K562 (cell line): Measurements from ENCODE around the gene DKKL1. TPM values are rescaled to one million over a fixed set of nuclear protein-coding genes. Genes with fewer than 3 reads are reported as not detected.

Experiments
- ARHGAP35 ChIP-seq: fragments of 450-650 bp; IDR thresholded peaks from 2 replicates; pipeline ENCODE4 v1.6.1; 2018; ENCODE audit not compliant: partially characterized antibody
- BRD9 ChIP-seq: fragments of 450-650 bp; IDR thresholded peaks from 2 replicates; pipeline ENCODE4 v1.6.1; 2018; ENCODE audit warnings: low read depth; ENCODE audit not compliant: partially characterized antibody
- CHCHD3 ChIP-seq: fragments of 250-450 bp; sonication (Bioruptor Pico); IDR thresholded peaks from 2 replicates; pipeline ENCODE4 v2.1.2; 2022; ENCODE audit warnings: mild to moderate bottlenecking
- EP400 ChIP-seq: fragments of 450-650 bp; IDR thresholded peaks from 2 replicates; pipeline ENCODE4 v1.6.1; 2017; ENCODE audit warnings: antibody characterized with exemption, mild to moderate bottlenecking, moderate library complexity
- ERF ChIP-seq: fragments of 450-650 bp; formaldehyde crosslinking; IDR thresholded peaks from 2 replicates; pipeline ENCODE4 v1.4.0; 2020; ENCODE audit warnings: mild to moderate bottlenecking, mixed read lengths
- FOXP4 ChIP-seq: sonication (generic); formaldehyde crosslinking; IDR thresholded peaks from 2 replicates; pipeline ENCODE4 v1.8.0; 2022; ENCODE audit warnings: mild to moderate bottlenecking, missing genetic modification reagents, borderline replicate concordance
- GABPB1 ChIP-seq: sonication (generic); formaldehyde crosslinking; IDR thresholded peaks from 2 replicates; pipeline ENCODE4 v1.8.0; 2022; ENCODE audit warnings: mild to moderate bottlenecking, missing genetic modification reagents
- HEY1 ChIP-seq: fragments of 250-450 bp; sonication (Bioruptor Pico); IDR thresholded peaks from 2 replicates; pipeline ENCODE4 v1.5.0; 2020; ENCODE audit warnings: mild to moderate bottlenecking, moderate library complexity, borderline replicate concordance
- JUN ChIP-seq, 2 experiments: sonication (generic) in 1 of 2; formaldehyde crosslinking in 1 of 2; IDR thresholded peaks; 2 replicates each; pipeline versions ENCODE4 v1.6.1 to v1.8.0; 2012 to 2022; ENCODE audit warnings: borderline replicate concordance in 2 of 2, mild to moderate bottlenecking in 2 of 2, improper control_type of control experiment in 1 of 2, low read depth in 1 of 2, low read length in 1 of 2, missing genetic modification reagents in 1 of 2
- MBD1 ChIP-seq: fragments of 250-450 bp; sonication (Bioruptor Pico); IDR thresholded peaks from 2 replicates; pipeline ENCODE4 v1.8.0; 2022; ENCODE audit warnings: inconsistent platforms
- MLLT1 ChIP-seq, 2 experiments: fragments of 450-650 bp; IDR thresholded peaks; 2 replicates each; pipeline ENCODE4 v1.6.1; 2016
- MTF1 ChIP-seq: fragments of 250-450 bp; sonication (Bioruptor Pico); IDR thresholded peaks from 2 replicates; pipeline ENCODE4 v1.9.0; 2021; ENCODE audit warnings: moderate library complexity, mild to moderate bottlenecking, inconsistent platforms, borderline replicate concordance
- NCOA1 ChIP-seq: fragments of 450-650 bp; IDR thresholded peaks from 2 replicates; pipeline ENCODE4 v1.6.1; 2016; ENCODE audit warnings: low read depth
- PTBP1 ChIP-seq: fragments of 200-400 bp; formaldehyde crosslinking; IDR thresholded peaks from 2 replicates; pipeline ENCODE4 v1.6.1; 2017; ENCODE audit warnings: low read depth, low read length
- RCOR1 ChIP-seq, 2 experiments: IDR thresholded peaks; 2 replicates each; pipeline ENCODE4 v1.6.1; 2012; ENCODE audit warnings: low read depth in 2 of 2, low read length in 2 of 2, borderline replicate concordance in 1 of 2, improper control_type of control experiment in 1 of 2
- SNIP1 ChIP-seq: fragments of 450-650 bp; IDR thresholded peaks from 2 replicates; pipeline ENCODE4 v1.7.1; 2017; ENCODE audit warnings: low read depth, mild to moderate bottlenecking
- SOX6 ChIP-seq: fragments of 450-650 bp; IDR thresholded peaks from 2 replicates; pipeline ENCODE4 v1.6.1; 2014; ENCODE audit warnings: mild to moderate bottlenecking
- U2AF2 ChIP-seq: fragments of 200-400 bp; formaldehyde crosslinking; optimal IDR thresholded peaks from 2 replicates; pipeline ENCODE3; 2017; ENCODE audit warnings: low read depth, mild to moderate bottlenecking, low read length
- ZNF133 ChIP-seq: fragments of 250-450 bp; sonication (Bioruptor Pico); IDR thresholded peaks from 2 replicates; pipeline ENCODE4 v1.4.0; 2020; ENCODE audit warnings: mild to moderate bottlenecking
- ZNF75A ChIP-seq: fragments of 450-650 bp; formaldehyde crosslinking; IDR thresholded peaks from 2 replicates; pipeline ENCODE4 v1.4.0; 2020; ENCODE audit warnings: mild to moderate bottlenecking
- polyA plus RNA-seq, 8 experiments: library from polyadenylated mRNA; depleted of rRNA in 4 of 8; stranded (reverse) in 5 of 8; unstranded in 3 of 8; fragments of >200 nt; fragmentation: Nextera tagmentation in 2 of 8; fragmentation: Illumina TruSeq in 1 of 8; extraction: Ambion mirVana in 2 of 8; extraction: Trizol in 1 of 8; gene quantifications; 2 replicates each; pipeline versions ENCODE4 v1.2.1 to v1.2.3, GENCODE V29; 2011 to 2014; ENCODE audit warnings: inconsistent platforms in 1 of 8, missing spikeins in 1 of 8
- total RNA-seq, 7 experiments: library from RNA; depleted of rRNA in 6 of 7; stranded (reverse); fragments of >200 nt in 6 of 7; fragmentation: Illumina TruSeq in 2 of 7; extraction: Trizol in 2 of 7; gene quantifications; 2 replicates each; pipeline versions ENCODE4 v1.2.1 to v1.2.3, GENCODE V29; 2011 to 2021; ENCODE audit warnings: low replicate concordance in 1 of 7
- TF ChIP-seq, protein P1 (sequence below): sonication (generic); formaldehyde crosslinking; IDR thresholded peaks from 2 replicates; pipeline ENCODE4 v1.4.0; 2020; ENCODE audit warnings: mild to moderate bottlenecking, missing genetic modification reagents

The DKKL1 gene
- total and polyA plus RNA-seq, 9 of the 15 experiments (the other 6 are each of a cell fraction or from before 2014, with no cell fraction given), result 0.15 to 1.7 (median 0.52) TPM

GRCh38 chr19:49391581-49392399, 28.1 kb downstream of the DKKL1 start (continued):
- TF ChIP-seq FOXP4 (CRISPR knock-in tag) (no peak), ZNF75A (CRISPR knock-in tag) (no peak), U2AF2 (no peak), MLLT1 (IDR thresholded peaks at IDR 0.05) (peak; percentile 80 to 88), RCOR1 (IDR thresholded peaks at IDR 0.05; ENCODE audit: borderline replicate concordance in 1 of 2, low read depth in 2 of 2, low read length in 2 of 2) (peak; percentile 29 to 64; a peak in 1 of 4 replicates), BRD9 (peak; percentile 36), EP400 (no peak), PTBP1 (no peak), CHCHD3 (CRISPR knock-in tag) (no peak), ERF (no peak), NCOA1 (0 out of 2 replicates have a peak, but pooled peaks have one; percentile 59), ARHGAP35 (peak; percentile 79), MTF1 (no peak), GABPB1 (CRISPR knock-in tag) (0 out of 2 replicates have a peak, but pooled peaks have one; percentile 43), ZNF133 (no peak), HEY1 (no peak), SNIP1 (no peak), JUN (IDR thresholded peaks at IDR 0.05; ENCODE audit: borderline replicate concordance, low read depth, low read length) (no peak), JUN (CRISPR knock-in tag; IDR thresholded peaks at IDR 0.05; ENCODE audit: borderline replicate concordance) (no peak), MBD1 (CRISPR knock-in tag) (no peak), SOX6 (peak; percentile 9; the same call in 1 of the 2 replicates)
- TF ChIP-seq, protein P1, sequence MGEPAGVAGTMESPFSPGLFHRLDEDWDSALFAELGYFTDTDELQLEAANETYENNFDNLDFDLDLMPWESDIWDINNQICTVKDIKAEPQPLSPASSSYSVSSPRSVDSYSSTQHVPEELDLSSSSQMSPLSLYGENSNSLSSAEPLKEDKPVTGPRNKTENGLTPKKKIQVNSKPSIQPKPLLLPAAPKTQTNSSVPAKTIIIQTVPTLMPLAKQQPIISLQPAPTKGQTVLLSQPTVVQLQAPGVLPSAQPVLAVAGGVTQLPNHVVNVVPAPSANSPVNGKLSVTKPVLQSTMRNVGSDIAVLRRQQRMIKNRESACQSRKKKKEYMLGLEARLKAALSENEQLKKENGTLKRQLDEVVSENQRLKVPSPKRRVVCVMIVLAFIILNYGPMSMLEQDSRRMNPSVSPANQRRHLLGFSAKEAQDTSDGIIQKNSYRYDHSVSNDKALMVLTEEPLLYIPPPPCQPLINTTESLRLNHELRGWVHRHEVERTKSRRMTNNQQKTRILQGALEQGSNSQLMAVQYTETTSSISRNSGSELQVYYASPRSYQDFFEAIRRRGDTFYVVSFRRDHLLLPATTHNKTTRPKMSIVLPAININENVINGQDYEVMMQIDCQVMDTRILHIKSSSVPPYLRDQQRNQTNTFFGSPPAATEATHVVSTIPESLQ (CRISPR knock-in tag), result no peak
